Activated T-helper 1 cell treated with anti-CD3 and anti-CD28 coated beads, Interleukin-12 subunit alpha, Interleukin-12 subunit beta, Interleukin-2, Interleukin-4 antibody, amounts not matched to agents 30 ng/mL and 10 ng/mL and 1 ng/mL, durations not matched to agents 14 hours and 24 hours and 36 hours (primary cell): ENCODE data around the gene SCN5A. TPM values are rescaled to one million over a fixed set of nuclear protein-coding genes. Genes with fewer than 3 reads are reported as not detected.
"Not testable (repeated sequence)": the region's sequence is repeated elsewhere in the genome, so short reads cannot be mapped to it uniquely, and the experiment has no call there.

Source experiments
- DNase-seq: peaks from one replicate; pipeline ENCODE4 v3.0.0; 2021; ENCODE audit warnings: low spot score
- H3K27ac Mint-ChIP-seq: one replicate; pipeline ENCODE4 v1.8.0; 2021; ENCODE audit warnings: mild to moderate bottlenecking, mixed read lengths
- H3K27me3 Mint-ChIP-seq: one replicate; pipeline ENCODE4 v1.8.0; 2022; ENCODE audit warnings: mild to moderate bottlenecking, moderate library complexity, mixed read lengths; ENCODE audit not compliant: insufficient read depth
- H3K36me3 Mint-ChIP-seq: one replicate; pipeline ENCODE4 v1.8.0; 2021; ENCODE audit warnings: low read depth, mixed read lengths
- H3K4me1 Mint-ChIP-seq: one replicate; pipeline ENCODE4 v1.8.0; 2021; ENCODE audit warnings: low read depth, mixed read lengths
- H3K4me3 Mint-ChIP-seq: one replicate; pipeline ENCODE4 v1.8.0; 2021; ENCODE audit warnings: mild to moderate bottlenecking, moderate library complexity, mixed read lengths
- H3K9me3 Mint-ChIP-seq: one replicate; pipeline ENCODE4 v1.8.0; 2021; ENCODE audit warnings: mixed read lengths
- intact Hi-C: fragments of 100-400 bp; cut with micrococcal nuclease; formaldehyde crosslinking; loops from one replicate; pipeline ENCODE4 v1.15.1; 2024
- total RNA-seq: library from RNA; stranded (reverse); gene quantifications from 2 replicates; pipeline ENCODE4 v1.2.3, GENCODE V29; 2022

The SCN5A gene
- total RNA-seq, 1 donor from 2014 or later, result not detected

- Mint-ChIP-seq H3K4me1 (no peaks in the 10 kb centered on the region), H3K4me3 (no peak overlapping the region), H3K36me3 (no peaks in the 10 kb centered on the region), H3K9me3 (no peaks in the 10 kb centered on the region), H3K27me3 (peaks cover 2% of the 10 kb centered on the region), H3K27ac (no peak overlapping the region)
- DNase-seq, result no peak
- intact Hi-C loops, result no loop called here
Observed at GRCh38 chr3:38576526-38577370, 72.7 kb downstream of the SCN5A start.

- Mint-ChIP-seq H3K27me3 (peaks cover 2% of the 10 kb centered on the region), H3K36me3 (no peaks in the 10 kb centered on the region), H3K4me1 (no peaks in the 10 kb centered on the region), H3K9me3 (no peaks in the 10 kb centered on the region), H3K27ac (no peak overlapping the region), H3K4me3 (no peak overlapping the region)
- intact Hi-C loops, result no loop called here
- DNase-seq, result no peak
Observed at GRCh38 chr3:38576131-38576525, 73.4 kb downstream of the SCN5A start.

- DNase-seq, result no peak
- no peaks in the 10 kb centered on the region for H3K9me3 Mint-ChIP-seq
- intact Hi-C loops, result no loop called here
- no peaks in the 10 kb centered on the region for H3K36me3 Mint-ChIP-seq
- peaks cover 2% of the 10 kb centered on the region for H3K27me3 Mint-ChIP-seq
- no peaks in the 10 kb centered on the region for H3K4me1 Mint-ChIP-seq
- no peak overlapping the region for H3K4me3 Mint-ChIP-seq
- H3K27ac Mint-ChIP-seq, result no peak overlapping the region
Observed at GRCh38 chr3:38575279-38575843, 74.1 kb downstream of the SCN5A start.

- H3K4me3 Mint-ChIP-seq, result no peak overlapping the region
- no peak for DNase-seq
- no peaks in the 10 kb centered on the region for H3K9me3 Mint-ChIP-seq
- no peak overlapping the region for H3K27ac Mint-ChIP-seq
- H3K27me3 Mint-ChIP-seq, result peaks cover 2% of the 10 kb centered on the region
- intact Hi-C loops, result no loop called here
- H3K4me1 Mint-ChIP-seq, result no peaks in the 10 kb centered on the region
- H3K36me3 Mint-ChIP-seq, result no peaks in the 10 kb centered on the region
Observed at GRCh38 chr3:38574411-38575278, 74.8 kb downstream of the SCN5A start.

GRCh38 chr3:38573556-38573955 is 75.9 kb downstream of the SCN5A start:
- H3K4me3 Mint-ChIP-seq, result no peak overlapping the region
- intact Hi-C loops, result no loop called here
- no peaks in the 10 kb centered on the region for H3K4me1 Mint-ChIP-seq
- H3K36me3 Mint-ChIP-seq, result no peaks in the 10 kb centered on the region
- no peak overlapping the region for H3K27ac Mint-ChIP-seq
- H3K9me3 Mint-ChIP-seq, result no peaks in the 10 kb centered on the region
- H3K27me3 Mint-ChIP-seq, result peaks cover 2% of the 10 kb centered on the region
- DNase-seq, result no peak

GRCh38 chr3:38573111-38573510 is 76.4 kb downstream of the SCN5A start:
- H3K36me3 Mint-ChIP-seq, result no peaks in the 10 kb centered on the region
- peaks cover 2% of the 10 kb centered on the region for H3K27me3 Mint-ChIP-seq
- no peak overlapping the region for H3K27ac Mint-ChIP-seq
- intact Hi-C loops, result no loop called here
- no peaks in the 10 kb centered on the region for H3K4me1 Mint-ChIP-seq
- H3K9me3 Mint-ChIP-seq, result no peaks in the 10 kb centered on the region
- H3K4me3 Mint-ChIP-seq, result no peak overlapping the region
- no peak for DNase-seq

- no peak for DNase-seq
- intact Hi-C loops, result no loop called here
- H3K4me1 Mint-ChIP-seq, result no peaks in the 10 kb centered on the region
- H3K9me3 Mint-ChIP-seq, result no peaks in the 10 kb centered on the region
- no peaks in the 10 kb centered on the region for H3K36me3 Mint-ChIP-seq
- no peaks in the 10 kb centered on the region for H3K27me3 Mint-ChIP-seq
- no peak overlapping the region for H3K4me3 Mint-ChIP-seq
- H3K27ac Mint-ChIP-seq, result no peak overlapping the region
Observed at GRCh38 chr3:38567498-38567897, 82.0 kb downstream of the SCN5A start.

GRCh38 chr3:38566794-38567193 is 82.7 kb downstream of the SCN5A start:
- H3K27me3 Mint-ChIP-seq, H3K4me3 Mint-ChIP-seq, H3K4me1 Mint-ChIP-seq, H3K9me3 Mint-ChIP-seq, DNase-seq, H3K36me3 Mint-ChIP-seq, H3K27ac Mint-ChIP-seq, intact Hi-C loops: not testable (repeated sequence)

GRCh38 chr3:38566215-38566528 is 83.3 kb downstream of the SCN5A start:
- Mint-ChIP-seq H3K27ac (no peak overlapping the region), H3K9me3 (no peaks in the 10 kb centered on the region), H3K4me3 (no peak overlapping the region), H3K27me3 (no peaks in the 10 kb centered on the region), H3K36me3 (no peaks in the 10 kb centered on the region), H3K4me1 (no peaks in the 10 kb centered on the region)
- no peak for DNase-seq
- intact Hi-C loops, result no loop called here

GRCh38 chr3:38565339-38566214 is 83.9 kb downstream of the SCN5A start:
- Mint-ChIP-seq H3K4me3 (no peak overlapping the region), H3K9me3 (no peaks in the 10 kb centered on the region), H3K4me1 (no peaks in the 10 kb centered on the region)

GRCh38 chr3:38564631-38565338 is 84.7 kb downstream of the SCN5A start:
- Mint-ChIP-seq H3K36me3 (no peaks in the 10 kb centered on the region), H3K4me3 (no peak overlapping the region), H3K27ac (no peak overlapping the region), H3K9me3 (no peaks in the 10 kb centered on the region), H3K27me3 (no peaks in the 10 kb centered on the region), H3K4me1 (no peaks in the 10 kb centered on the region)
- no peak for DNase-seq
- intact Hi-C loops, result no loop called here

More at GRCh38 chr3:38565339-38566214, 83.9 kb downstream of the SCN5A start:
- intact Hi-C loops, result no loop called here
- H3K36me3 Mint-ChIP-seq, result no peaks in the 10 kb centered on the region
- DNase-seq, result no peak
- H3K27me3 Mint-ChIP-seq, result no peaks in the 10 kb centered on the region
- H3K27ac Mint-ChIP-seq, result no peak overlapping the region

- Mint-ChIP-seq H3K36me3 (no peaks in the 10 kb centered on the region), H3K27ac (no peak overlapping the region), H3K4me3 (no peak overlapping the region), H3K27me3 (no peaks in the 10 kb centered on the region), H3K9me3 (no peaks in the 10 kb centered on the region), H3K4me1 (no peaks in the 10 kb centered on the region)
- intact Hi-C loops, result no loop called here
- DNase-seq, result no peak
Observed at GRCh38 chr3:38563886-38564270, 85.6 kb downstream of the SCN5A start.
